Hippocampal formation (tissue), 2 donors: ENCODE measurements around the gene HRH2.
A peak's percentile ranks its signal among the peaks of the same experiment; 100 is the strongest.

Source experiments
- DNase-seq, 2 donors: peaks; one replicate each; lab custom pipeline; 2025; lab: John Stamatoyannopoulos, UW

HRH2 gene

GRCh38 chr5:175692235-175692995, 34.5 kb downstream of the HRH2 start:
- no peak for DNase-seq

- no peak for DNase-seq
Measured at GRCh38 chr5:175692996-175693710, 35.3 kb downstream of the HRH2 start.

GRCh38 chr5:175693741-175694140, 35.9 kb downstream of the HRH2 start:
- DNase-seq, result no peak

GRCh38 chr5:175694371-175695160, 36.7 kb downstream of the HRH2 start:
- no peak for DNase-seq

GRCh38 chr5:175695161-175696126, 37.6 kb downstream of the HRH2 start:
- no peak for DNase-seq

- peak in 1 of 2 donors; percentile 44 for DNase-seq
Measured at GRCh38 chr5:175696139-175696854, 38.4 kb downstream of the HRH2 start.

GRCh38 chr5:175696855-175697198, 39.0 kb downstream of the HRH2 start:
- no peak for DNase-seq

- no peak for DNase-seq
Measured at GRCh38 chr5:175697846-175698245, 40.0 kb downstream of the HRH2 start.

GRCh38 chr5:175698401-175699115, 40.7 kb downstream of the HRH2 start:
- no peak for DNase-seq

- no peak for DNase-seq
Measured at GRCh38 chr5:175700991-175701390, 43.1 kb downstream of the HRH2 start.

- no peak for DNase-seq
Measured at GRCh38 chr5:175701797-175702196, 43.9 kb downstream of the HRH2 start.

GRCh38 chr5:175706499-175706898, 48.6 kb downstream of the HRH2 start:
- DNase-seq, result no peak

- no peak for DNase-seq
Measured at GRCh38 chr5:175707751-175708375, 50.0 kb downstream of the HRH2 start.

- no peak for DNase-seq
Measured at GRCh38 chr5:175709276-175709781, 51.5 kb downstream of the HRH2 start.

- DNase-seq, result no peak
Measured at GRCh38 chr5:175710326-175710725, 52.5 kb downstream of the HRH2 start.

GRCh38 chr5:175711031-175711430, 53.2 kb downstream of the HRH2 start:
- DNase-seq, result no peak

GRCh38 chr5:175711472-175712312, 53.8 kb downstream of the HRH2 start:
- no peak for DNase-seq

GRCh38 chr5:175712313-175712680, 54.4 kb downstream of the HRH2 start:
- DNase-seq, result no peak

- DNase-seq, result no peak
Measured at GRCh38 chr5:175712681-175713085, 54.8 kb downstream of the HRH2 start.
